Tibial artery (tissue), 4 donors: ENCODE results near the gene GLCCI1.
"Not testable (repeated sequence)": the region's sequence is repeated elsewhere in the genome, so short reads cannot be mapped to it uniquely, and the experiment has no call there.

Experiments
- DNase-seq, 2 donors: peaks; one replicate each; pipeline ENCODE4 v3.0.0-alpha.2; 2019
- H3K27ac ChIP-seq, 2 donors: fragments of 200-600 bp; sonication (generic) in 1 of 2; 1 replicate in 1 of 2; 2 replicates in 1 of 2; pipeline ENCODE4 v1.5.1; 2018 to 2019; ENCODE audit warnings: mild to moderate bottlenecking in 1 of 2
- H3K27me3 ChIP-seq, 2 donors: fragments of 200-600 bp; sonication (generic) in 1 of 2; one replicate each; pipeline versions ENCODE4 v1.5.1 to v1.6.0; 2016 to 2019
- H3K36me3 ChIP-seq, 3 donors: fragments of 200-600 bp; sonication (generic) in 2 of 3; one replicate each; pipeline ENCODE4 v1.5.1; 2016 to 2019; ENCODE audit warnings: mild to moderate bottlenecking in 2 of 3
- H3K4me1 ChIP-seq, 4 donors: fragments of 200-600 bp; sonication (generic) in 2 of 4; 1 replicate in 3 of 4; 2 replicates in 1 of 4; pipeline ENCODE4 v1.5.1; 2016 to 2019
- H3K4me3 ChIP-seq, 2 donors: fragments of 200-600 bp; sonication (generic) in 1 of 2; 1 replicate in 1 of 2; 2 replicates in 1 of 2; pipeline ENCODE4 v1.5.1; 2018 to 2019; ENCODE audit warnings: mild to moderate bottlenecking in 2 of 2
- H3K9me3 ChIP-seq, 3 donors: fragments of 200-600 bp; sonication (generic) in 1 of 3; one replicate each; pipeline ENCODE4 v1.5.1; 2016 to 2019
- CTCF ChIP-seq, 2 experiments: fragments of 200-600 bp in 1 of 2; fragments of 450-650 bp in 1 of 2; IDR thresholded peaks; one replicate each; pipeline ENCODE4 v1.5.1; 2017 to 2019; ENCODE audit warnings: antibody characterized with exemption in 2 of 2, mild to moderate bottlenecking in 1 of 2, moderate library complexity in 1 of 2
- intact Hi-C: fragments of 100-400 bp; cut with DNase I; formaldehyde crosslinking; loops from one replicate; pipeline ENCODE4 v1.15.0; 2023; ENCODE audit warnings: low total_unique reads

Gene GLCCI1

GRCh38 chr7:7989133-7989532 lies 20.5 kb downstream of the GLCCI1 start:
- H3K4me3 ChIP-seq, result no peak overlapping the region
- no peak for DNase-seq
- no peaks in the 10 kb centered on the region for H3K36me3 ChIP-seq

DNA sequence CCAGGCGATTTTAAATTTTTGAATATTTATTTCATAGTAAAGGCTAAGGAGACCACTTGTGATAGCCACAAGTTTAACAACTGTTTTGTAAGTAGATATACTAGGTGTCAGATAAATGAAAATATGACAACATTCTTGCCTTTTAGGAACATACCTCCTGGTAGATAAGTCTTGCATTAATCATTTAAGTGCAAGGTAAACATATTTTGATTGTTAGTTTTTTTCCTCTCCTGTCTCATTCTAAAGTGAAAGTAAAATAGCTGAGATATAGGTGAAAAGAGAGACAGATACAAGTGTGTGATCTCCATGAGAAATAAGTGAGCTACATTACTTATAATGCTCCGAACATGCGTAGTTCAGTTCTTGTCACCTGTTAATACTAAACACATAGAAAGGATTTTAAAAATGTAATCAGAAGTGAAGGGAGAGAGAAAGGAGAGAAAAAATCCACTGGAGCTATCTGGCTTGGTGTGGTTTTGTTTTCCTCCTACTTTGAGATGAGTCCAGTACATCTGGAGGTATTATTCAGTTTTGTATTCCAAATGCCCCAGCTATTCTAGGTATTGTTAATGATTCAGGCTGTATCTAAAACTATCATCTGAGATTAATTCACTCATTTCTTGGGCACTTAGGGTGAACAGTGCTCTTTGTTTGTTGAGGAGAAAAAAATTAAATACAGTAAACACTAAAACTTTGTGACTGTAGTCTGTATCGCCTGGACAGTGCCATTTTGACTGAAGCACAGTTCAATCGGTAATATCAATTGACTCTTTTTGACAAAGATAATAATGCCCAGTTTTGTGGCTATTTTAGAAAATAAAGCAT lies 21.2 kb downstream of the GLCCI1 start:
- Histone ChIP-seq H3K36me3 (no peaks in the 10 kb centered on the region), H3K27me3 (no peaks in the 10 kb centered on the region), H3K9me3 (peaks cover 0 to 24% (median 13%) of the 10 kb centered on the region in 3 donors), H3K27ac (no peak overlapping the region), H3K4me3 (no peak overlapping the region), H3K4me1 (peaks cover 0 to 12% (median 0%) of the 10 kb centered on the region in 4 donors)
- DNase-seq, result no peak
- TF ChIP-seq CTCF (IDR thresholded peaks at IDR 0.05), result no peak
- intact Hi-C loops, result no loop called here

More at GRCh38 chr7:7989133-7989532, 20.5 kb downstream of the GLCCI1 start:
- Histone ChIP-seq H3K27me3 (no peaks in the 10 kb centered on the region), H3K9me3 (peaks cover 0 to 24% (median 13%) of the 10 kb centered on the region in 3 donors), H3K4me1 (peaks cover 0 to 19% (median under 1%) of the 10 kb centered on the region in 4 donors), H3K27ac (no peak overlapping the region)
- intact Hi-C loops, result no loop called here
- TF ChIP-seq CTCF (IDR thresholded peaks at IDR 0.05), result no peak

GRCh38 chr7:7990441-7990761 lies 21.8 kb downstream of the GLCCI1 start:
- H3K4me1 ChIP-seq, result peaks cover 0 to 6% (median 0%) of the 10 kb centered on the region in 4 donors
- H3K27ac ChIP-seq, result no peak overlapping the region
- DNase-seq, result no peak
- H3K9me3 ChIP-seq, result peaks cover 0 to 24% (median 13%) of the 10 kb centered on the region in 3 donors
- intact Hi-C loops, result no loop called here
- no peak for TF ChIP-seq CTCF (IDR thresholded peaks at IDR 0.05)
- no peaks in the 10 kb centered on the region for H3K36me3 ChIP-seq
- H3K27me3 ChIP-seq, result no peaks in the 10 kb centered on the region
- no peak overlapping the region for H3K4me3 ChIP-seq

- Histone ChIP-seq H3K27ac (no peak overlapping the region), H3K9me3 (peaks cover 0 to 24% (median 13%) of the 10 kb centered on the region in 3 donors), H3K4me1 (peaks cover 0 to 11% (median 0%) of the 10 kb centered on the region in 4 donors), H3K4me3 (no peak overlapping the region), H3K27me3 (no peaks in the 10 kb centered on the region), H3K36me3 (no peaks in the 10 kb centered on the region)
- no peak for DNase-seq
- intact Hi-C loops, result no loop called here
- no peak for TF ChIP-seq CTCF (IDR thresholded peaks at IDR 0.05)
These were observed 23.9 kb downstream of the GLCCI1 start for GRCh38 chr7:7992506-7992905.

GRCh38 chr7:7995348-7995747 lies 26.8 kb downstream of the GLCCI1 start:
- H3K27ac ChIP-seq, H3K36me3 ChIP-seq, H3K27me3 ChIP-seq, H3K4me1 ChIP-seq, DNase-seq, H3K4me3 ChIP-seq, intact Hi-C loops: not testable (repeated sequence)
- H3K9me3 ChIP-seq, result peaks cover 0 to 24% (median 13%) of the 10 kb centered on the region in 3 donors

GRCh38 chr7:7996568-7996967 lies 28.0 kb downstream of the GLCCI1 start:
- no peak overlapping the region for H3K4me3 ChIP-seq
- no peak overlapping the region for H3K27ac ChIP-seq
- TF ChIP-seq CTCF (IDR thresholded peaks at IDR 0.05), result no peak
- H3K9me3 ChIP-seq, result peaks cover 0 to 23% (median 13%) of the 10 kb centered on the region in 3 donors
- peaks cover 0 to 5% (median 1%) of the 10 kb centered on the region in 4 donors for H3K4me1 ChIP-seq
- no peaks in the 10 kb centered on the region for H3K27me3 ChIP-seq
- no peak for DNase-seq
- H3K36me3 ChIP-seq, result no peaks in the 10 kb centered on the region
- intact Hi-C loops, result no loop called here
